Lower leg skin (tissue), 3 donors: ENCODE data around the gene ISOC2.

Experiments
- CTCF ChIP-seq, 3 donors: fragments of 450-650 bp; IDR thresholded peaks; one replicate each; pipeline ENCODE4 v1.5.1; 2016; ENCODE audit warnings: antibody characterized with exemption in 3 of 3, mild to moderate bottlenecking in 3 of 3, moderate library complexity in 2 of 3
- POLR2A ChIP-seq, 2 donors: fragments of 450-650 bp; IDR thresholded peaks; one replicate each; pipeline ENCODE4 v1.6.1; 2016 to 2017; ENCODE audit warnings: antibody characterized with exemption in 2 of 2, mild to moderate bottlenecking in 1 of 2, moderate library complexity in 1 of 2

DNA sequence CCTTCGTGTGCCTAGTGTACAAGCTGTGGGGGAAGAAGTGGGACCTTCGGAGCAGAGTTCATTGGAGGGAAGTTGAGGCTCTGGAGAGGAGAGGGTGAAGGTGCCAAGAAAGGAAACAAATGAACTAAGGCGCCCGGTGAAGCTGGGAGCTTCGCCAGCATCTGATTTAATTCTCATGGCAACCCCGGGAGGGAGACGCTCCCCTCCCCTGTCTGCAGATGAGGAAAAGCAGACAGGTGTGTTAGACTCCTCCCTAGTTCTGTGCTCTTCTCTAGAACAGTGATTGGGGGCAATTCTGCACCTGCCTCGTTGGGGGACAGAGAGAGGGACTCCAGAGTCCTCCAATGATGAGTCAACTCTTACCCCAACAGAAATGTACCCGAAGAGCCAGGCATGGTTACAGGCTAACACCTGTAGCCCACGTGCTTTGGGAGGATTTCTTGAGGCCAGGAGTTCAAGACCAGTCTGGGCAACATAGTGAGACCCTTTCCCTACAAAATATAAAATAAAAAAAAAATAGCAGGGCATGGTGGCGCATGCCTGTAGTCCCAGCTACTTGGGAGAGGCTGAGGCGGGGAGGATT is 31.0 kb upstream of the ISOC2 start:
- no peak for TF ChIP-seq CTCF (IDR thresholded peaks at IDR 0.05)
- TF ChIP-seq POLR2A (IDR thresholded peaks at IDR 0.05) = no peak
